Measurements from ENCODE around the gene PRICKLE1. TPM values are rescaled to one million over a fixed set of nuclear protein-coding genes. Genes with fewer than 3 reads are reported as not detected.
A peak's percentile ranks its signal among the peaks of the same experiment; 100 is the strongest.

PRICKLE1 gene
- total RNA-seq, 1 donor from 2014 or later = 9.4 TPM

DNA sequence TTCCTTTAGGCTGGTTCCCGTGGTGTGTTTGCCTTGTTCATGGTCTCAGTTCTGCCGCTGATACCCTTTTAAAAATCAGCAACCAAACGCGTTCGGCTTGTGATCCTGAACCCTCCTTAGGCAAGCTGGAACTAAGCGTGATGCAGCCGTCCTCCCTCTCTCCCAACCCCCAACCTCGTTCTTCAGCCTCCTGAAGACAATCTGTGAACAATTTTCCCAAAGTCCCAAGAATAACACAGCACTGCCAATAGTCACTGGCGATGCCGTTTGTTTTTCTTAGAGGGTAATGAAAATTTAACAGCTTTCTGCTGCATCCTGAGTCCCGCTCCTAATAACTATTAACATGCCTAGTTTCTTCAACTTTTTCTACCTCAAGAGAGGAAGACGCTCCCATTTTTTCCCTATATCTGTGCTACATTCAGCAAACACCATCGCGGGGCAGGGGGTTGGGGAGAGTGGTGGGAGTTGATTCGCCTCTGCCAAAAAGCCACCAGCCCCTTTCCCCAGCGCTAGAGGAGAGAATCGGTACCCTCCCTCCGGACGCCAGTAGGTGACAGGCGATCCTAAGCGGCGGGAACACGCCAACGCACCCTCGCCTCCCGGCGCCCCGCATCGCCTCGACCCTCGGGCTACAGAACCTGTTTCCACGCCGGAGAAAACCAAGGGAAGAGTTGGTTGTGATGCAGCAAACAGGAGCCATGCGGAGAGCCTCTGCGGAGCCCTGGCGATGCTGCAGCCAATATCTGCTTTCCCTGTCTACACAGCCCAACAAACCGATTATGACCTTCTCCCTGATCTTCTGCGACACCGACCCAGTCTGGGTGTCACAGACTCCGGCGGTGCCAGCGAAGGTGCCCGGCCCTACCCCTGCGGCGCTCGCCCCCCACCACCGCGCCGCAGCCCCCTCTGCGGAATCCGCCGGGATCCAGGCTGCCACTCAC is 752 bp downstream of the PRICKLE1 start:
- Mint-ChIP-seq H3K27ac (ENCODE audit: unreplicated experiment) (peak overlapping the region; percentile 23), H3K4me1 (peaks cover 26% of the 10 kb centered on the region), H3K36me3 (ENCODE audit: low read depth) (no peaks in the 10 kb centered on the region)

DNA sequence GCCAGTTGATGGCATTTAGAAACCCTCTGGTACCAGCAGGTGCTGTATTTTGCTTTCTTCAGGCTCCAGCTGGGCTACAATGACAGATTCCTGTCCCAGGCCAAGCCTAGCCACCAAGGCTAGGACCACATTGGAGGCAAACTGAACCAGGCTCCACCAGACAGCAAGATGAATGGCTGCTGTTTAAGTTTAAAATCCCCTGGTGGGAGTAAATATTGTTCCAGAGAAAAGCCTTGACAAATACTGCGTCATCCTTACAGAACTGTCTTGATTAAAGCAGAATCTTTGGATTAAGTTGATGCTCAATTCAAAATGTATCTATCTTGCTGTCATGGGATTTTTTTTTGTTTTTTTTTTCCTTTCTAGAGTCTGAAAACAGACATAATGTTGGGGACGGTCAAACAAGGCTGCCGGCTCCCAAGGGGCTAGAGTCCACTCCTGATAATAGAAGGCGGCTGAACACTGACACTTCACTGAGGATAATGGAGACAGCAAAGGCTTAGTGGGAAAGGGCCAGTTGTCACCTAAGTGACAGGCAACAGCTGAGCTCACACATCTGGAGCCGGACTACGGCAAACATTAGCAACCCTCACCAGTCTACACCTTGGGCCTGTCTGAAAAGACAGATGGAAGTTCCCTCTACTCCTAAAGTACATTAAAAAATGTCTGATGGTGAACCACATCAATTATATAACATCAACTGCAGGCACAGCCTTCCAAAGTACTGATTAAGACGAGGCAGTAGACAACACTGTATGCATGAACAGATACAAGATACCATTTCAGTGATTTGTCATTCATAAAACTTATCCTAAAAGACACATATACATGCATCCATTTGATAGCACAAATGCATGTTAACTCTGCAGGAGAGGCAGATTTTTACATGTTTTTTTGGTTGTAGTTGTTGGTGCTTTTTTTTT is 1.7 kb downstream of the PRICKLE1 start:
- peaks cover 26% of the 10 kb centered on the region for H3K4me1 Mint-ChIP-seq
- H3K9me3 Mint-ChIP-seq = no peaks in the 10 kb centered on the region
- peak overlapping the region; percentile 84 for H3K4me3 Mint-ChIP-seq
- DNase-seq (ENCODE audit: low read depth, low spot score) = no peak
- TF ChIP-seq, protein P1, sequence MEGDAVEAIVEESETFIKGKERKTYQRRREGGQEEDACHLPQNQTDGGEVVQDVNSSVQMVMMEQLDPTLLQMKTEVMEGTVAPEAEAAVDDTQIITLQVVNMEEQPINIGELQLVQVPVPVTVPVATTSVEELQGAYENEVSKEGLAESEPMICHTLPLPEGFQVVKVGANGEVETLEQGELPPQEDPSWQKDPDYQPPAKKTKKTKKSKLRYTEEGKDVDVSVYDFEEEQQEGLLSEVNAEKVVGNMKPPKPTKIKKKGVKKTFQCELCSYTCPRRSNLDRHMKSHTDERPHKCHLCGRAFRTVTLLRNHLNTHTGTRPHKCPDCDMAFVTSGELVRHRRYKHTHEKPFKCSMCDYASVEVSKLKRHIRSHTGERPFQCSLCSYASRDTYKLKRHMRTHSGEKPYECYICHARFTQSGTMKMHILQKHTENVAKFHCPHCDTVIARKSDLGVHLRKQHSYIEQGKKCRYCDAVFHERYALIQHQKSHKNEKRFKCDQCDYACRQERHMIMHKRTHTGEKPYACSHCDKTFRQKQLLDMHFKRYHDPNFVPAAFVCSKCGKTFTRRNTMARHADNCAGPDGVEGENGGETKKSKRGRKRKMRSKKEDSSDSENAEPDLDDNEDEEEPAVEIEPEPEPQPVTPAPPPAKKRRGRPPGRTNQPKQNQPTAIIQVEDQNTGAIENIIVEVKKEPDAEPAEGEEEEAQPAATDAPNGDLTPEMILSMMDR (conservative IDR thresholded peaks at IDR 0.05) = no peak
- H3K36me3 Mint-ChIP-seq (ENCODE audit: low read depth) = no peaks in the 10 kb centered on the region
- peaks cover 36% of the 10 kb centered on the region for H3K27me3 Mint-ChIP-seq (ENCODE audit: low read depth)
- H3K27ac Mint-ChIP-seq (ENCODE audit: unreplicated experiment) = no peak overlapping the region

More for the DNA sequence above, 752 bp downstream of the PRICKLE1 start:
- H3K27me3 Mint-ChIP-seq (ENCODE audit: low read depth) = peaks cover 36% of the 10 kb centered on the region
- H3K9me3 Mint-ChIP-seq = no peaks in the 10 kb centered on the region
- H3K4me3 Mint-ChIP-seq = peak overlapping the region; percentile 84
- TF ChIP-seq, protein P1 (conservative IDR thresholded peaks at IDR 0.05) = peak; percentile 69
- DNase-seq (ENCODE audit: low read depth, low spot score) = peak; percentile 39

DNA sequence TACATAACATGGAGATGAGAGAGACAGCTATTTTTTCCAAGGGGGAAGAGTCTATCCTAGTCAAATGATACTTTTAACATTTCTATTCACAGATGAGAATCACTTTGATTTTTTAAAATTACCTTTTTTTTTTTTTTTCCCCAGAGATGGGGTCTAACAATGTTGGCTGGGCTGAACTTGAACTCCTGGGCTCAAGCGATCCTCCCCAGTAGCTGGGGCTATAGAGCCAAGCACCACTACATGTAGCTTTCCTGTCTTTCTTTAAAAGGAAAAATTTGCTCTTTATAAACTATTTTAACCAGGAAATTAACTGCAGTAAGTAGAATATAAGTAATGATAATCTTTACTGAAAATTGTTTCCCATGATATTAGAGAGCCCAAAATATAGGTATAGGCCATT is 3.3 kb downstream of the PRICKLE1 start:
- H3K9me3 Mint-ChIP-seq = no peaks in the 10 kb centered on the region
- peaks cover 26% of the 10 kb centered on the region for H3K4me1 Mint-ChIP-seq
- no peak for DNase-seq (ENCODE audit: low read depth, low spot score)
- H3K36me3 Mint-ChIP-seq (ENCODE audit: low read depth) = no peaks in the 10 kb centered on the region
- no peak overlapping the region for H3K4me3 Mint-ChIP-seq
- H3K27ac Mint-ChIP-seq (ENCODE audit: unreplicated experiment) = no peak overlapping the region
- TF ChIP-seq, protein P1 (conservative IDR thresholded peaks at IDR 0.05) = no peak
- H3K27me3 Mint-ChIP-seq (ENCODE audit: low read depth) = peaks cover 32% of the 10 kb centered on the region

DNA sequence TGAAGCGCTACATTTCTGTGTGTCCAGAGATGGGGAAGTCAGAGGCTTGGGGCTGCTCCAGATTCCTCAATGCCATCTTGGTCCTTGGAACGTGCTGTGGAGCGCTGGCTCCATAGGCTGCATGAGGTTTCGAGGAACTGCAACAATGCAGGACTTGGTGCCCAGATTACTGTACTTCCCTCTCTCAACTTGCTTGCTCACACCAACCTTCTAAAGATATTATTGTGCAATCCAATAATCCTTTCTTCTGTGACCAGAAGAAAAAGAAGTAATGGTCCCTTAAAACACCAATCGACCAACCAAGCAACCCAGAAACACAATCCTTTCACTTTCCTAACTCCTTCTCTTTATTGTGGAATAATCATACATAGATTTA is 3.7 kb downstream of the PRICKLE1 start:
- Mint-ChIP-seq H3K36me3 (ENCODE audit: low read depth) (no peaks in the 10 kb centered on the region), H3K27me3 (ENCODE audit: low read depth) (peaks cover 29% of the 10 kb centered on the region), H3K27ac (ENCODE audit: unreplicated experiment) (no peak overlapping the region), H3K4me3 (no peak overlapping the region), H3K9me3 (no peaks in the 10 kb centered on the region), H3K4me1 (peaks cover 26% of the 10 kb centered on the region)
- TF ChIP-seq, protein P1 (conservative IDR thresholded peaks at IDR 0.05) = no peak
- DNase-seq (ENCODE audit: low read depth, low spot score) = no peak

DNA sequence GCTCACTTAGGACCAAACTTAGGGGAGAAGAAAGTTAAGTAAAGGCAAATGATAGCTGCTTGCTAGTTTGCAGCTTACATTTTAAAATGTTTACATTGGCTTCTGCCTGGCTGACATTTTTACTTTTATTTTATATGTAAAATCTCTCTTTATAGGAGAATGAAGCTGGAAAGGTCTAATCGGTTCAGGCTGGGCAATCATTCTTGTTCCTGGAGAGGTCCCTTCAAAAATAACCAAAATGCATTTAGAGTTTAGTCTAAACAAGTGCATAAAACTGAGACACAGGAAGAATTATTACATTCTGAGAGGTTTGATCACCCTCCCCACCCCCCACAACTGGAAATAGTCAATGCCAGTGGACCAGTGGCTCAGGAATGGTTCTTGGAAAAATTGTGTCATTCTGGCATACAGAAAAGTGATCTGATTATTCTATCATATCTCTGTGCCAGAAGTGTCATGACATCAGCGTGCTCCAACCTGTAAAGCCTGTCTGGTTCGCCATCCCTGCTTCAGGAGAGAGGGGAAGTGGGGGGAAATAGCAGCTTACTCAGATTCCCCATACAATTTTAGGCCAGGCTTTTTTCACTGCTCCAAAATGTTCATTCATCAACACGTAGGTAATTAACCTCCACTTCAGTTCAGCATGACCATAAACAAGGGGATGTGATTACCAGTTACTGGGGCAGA is 4.2 kb downstream of the PRICKLE1 start:
- H3K27me3 Mint-ChIP-seq (ENCODE audit: low read depth) = peaks cover 24% of the 10 kb centered on the region
- no peaks in the 10 kb centered on the region for H3K9me3 Mint-ChIP-seq
- H3K27ac Mint-ChIP-seq (ENCODE audit: unreplicated experiment) = no peak overlapping the region
- TF ChIP-seq, protein P1 (conservative IDR thresholded peaks at IDR 0.05) = no peak
- H3K4me3 Mint-ChIP-seq = no peak overlapping the region
- no peaks in the 10 kb centered on the region for H3K36me3 Mint-ChIP-seq (ENCODE audit: low read depth)
- no peak for DNase-seq (ENCODE audit: low read depth, low spot score)
- peaks cover 21% of the 10 kb centered on the region for H3K4me1 Mint-ChIP-seq
